NCI-H2081 treated with DMSO at 0.1 percent for 48 hours (cell line): ENCODE results near the gene RUBCNL.

Source experiments
- DNase-seq: peaks from one replicate; lab custom pipeline; 2025; lab: John Stamatoyannopoulos, UW

RUBCNL gene

GRCh38 chr13:46304546-46304945, 82.5 kb downstream of the RUBCNL start:
- DNase-seq: no peak

- no peak for DNase-seq
Measured at GRCh38 chr13:46303742-46304385, 83.2 kb downstream of the RUBCNL start.

GRCh38 chr13:46297361-46297811, 89.7 kb downstream of the RUBCNL start:
- no peak for DNase-seq

DNA sequence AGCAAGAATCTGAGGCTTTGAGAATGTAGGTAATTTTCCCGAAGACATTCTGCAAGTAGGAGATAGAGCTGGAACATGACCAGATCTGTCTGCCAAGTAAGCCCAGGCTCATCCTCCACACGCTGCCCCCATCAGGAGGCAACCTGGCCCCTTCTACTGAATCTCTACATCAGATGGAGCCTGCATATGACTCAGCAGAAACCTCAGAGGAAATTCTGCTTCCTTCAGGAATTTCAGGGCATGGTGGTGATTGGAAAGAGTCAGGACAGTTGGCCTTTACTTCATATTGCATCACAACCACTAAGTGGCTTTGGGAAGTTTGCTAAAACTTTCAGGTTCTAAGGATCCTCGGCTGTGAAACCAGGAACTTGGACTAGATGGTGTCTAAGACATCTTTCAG, 90.1 kb downstream of the RUBCNL start:
- no peak for DNase-seq

DNA sequence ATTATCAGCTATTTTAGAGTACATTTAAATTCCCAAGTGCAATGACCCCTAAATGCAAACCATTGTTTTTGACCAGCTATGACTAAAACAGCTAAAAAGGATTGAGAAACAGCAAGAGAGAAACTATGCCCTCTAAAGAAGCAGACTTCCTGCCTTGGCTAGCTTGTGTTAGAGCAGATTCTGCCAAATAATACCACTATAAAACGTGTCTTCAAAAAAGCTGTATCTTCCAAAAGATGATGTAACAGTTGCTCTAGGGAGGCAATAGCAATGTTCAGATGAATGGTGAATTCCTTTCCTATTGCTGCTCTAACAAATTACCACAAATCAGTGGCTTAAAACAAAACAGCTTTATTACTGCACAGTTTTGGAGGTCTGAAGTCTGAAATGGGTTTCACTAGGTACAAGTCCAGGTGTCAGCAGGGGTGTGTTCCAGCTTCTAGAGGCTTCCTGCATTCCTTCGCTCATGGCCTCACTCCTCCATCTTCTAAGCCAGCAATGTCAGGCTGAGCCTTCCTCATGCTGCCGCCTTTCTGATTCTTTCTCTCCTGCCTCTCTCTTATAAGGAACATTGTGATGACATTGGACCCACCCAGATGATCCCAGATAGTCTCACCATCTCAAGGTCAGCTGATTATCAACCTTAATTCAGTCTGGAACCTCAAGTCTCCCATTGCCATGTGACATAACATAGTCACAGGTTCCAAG, 90.8 kb downstream of the RUBCNL start:
- no peak for DNase-seq

GRCh38 chr13:46295491-46296114, 91.4 kb downstream of the RUBCNL start:
- DNase-seq: no peak

- DNase-seq: no peak
Measured at GRCh38 chr13:46293436-46293835, 93.6 kb downstream of the RUBCNL start.
